Measurements from ENCODE around the gene EGFL8. TPM values are rescaled to one million over a fixed set of nuclear protein-coding genes. Genes with fewer than 3 reads are reported as not detected.

Gene EGFL8
- total and polyA plus RNA-seq, 2 experiments from 2014 or later, result 2.2 to 3.8 TPM

- DNase-seq, result no peak
- TF ChIP-seq EZH2phosphoT487 (IDR thresholded peaks at IDR 0.05; ENCODE audit: insufficient read depth, low read depth), result no peak
- no peak for TF ChIP-seq EZH2 (IDR thresholded peaks at IDR 0.05; ENCODE audit: insufficient read depth, poor library complexity, severe bottlenecking)
- H3K27me3 ChIP-seq (replicated peaks; ENCODE audit: insufficient read depth), result no peaks in the 10 kb centered on the region
- H3F3A ChIP-seq (ENCODE audit: insufficient read depth), result no peaks in the 10 kb centered on the region; the same call in 1 of the 2 replicates
- peaks cover 17% of the 10 kb centered on the region for H3K4me1 ChIP-seq (ENCODE audit: insufficient read depth)
- in situ Hi-C loops (cut with MboI), result no loop called here
- H3K9ac ChIP-seq, result no peak overlapping the region
- no peak overlapping the region for H2AFZ ChIP-seq
- H4K20me1 ChIP-seq (ENCODE audit: insufficient read depth), result no peaks in the 10 kb centered on the region
- no peaks in the 10 kb centered on the region for H3K9me2 ChIP-seq (ENCODE audit: insufficient read depth)
- H3K27ac ChIP-seq, result no peak overlapping the region
- H3K9me3 ChIP-seq (ENCODE audit: low read depth), result no peaks in the 10 kb centered on the region
- H3K79me2 ChIP-seq (ENCODE audit: insufficient read depth), result peaks cover 47% of the 10 kb centered on the region
- H3K4me3 ChIP-seq, result no peak overlapping the region
- peaks cover 6% of the 10 kb centered on the region; the same call in 1 of the 2 replicates for H3K36me3 ChIP-seq (ENCODE audit: low read depth)
- no peak overlapping the region for H3K4me2 ChIP-seq (ENCODE audit: unreplicated experiment)
- WGBS, 2 experiments (ENCODE audit: low coverage in 1 of 2, low lambda C conversion rate in 2 of 2, missing lambda C conversion rate in 2 of 2), result 81 to 87% methylated on average over 11 of the region's 11 CpGs
Observed at GRCh38 chr6:32170294-32170693, 5.9 kb downstream of the EGFL8 start.

DNA sequence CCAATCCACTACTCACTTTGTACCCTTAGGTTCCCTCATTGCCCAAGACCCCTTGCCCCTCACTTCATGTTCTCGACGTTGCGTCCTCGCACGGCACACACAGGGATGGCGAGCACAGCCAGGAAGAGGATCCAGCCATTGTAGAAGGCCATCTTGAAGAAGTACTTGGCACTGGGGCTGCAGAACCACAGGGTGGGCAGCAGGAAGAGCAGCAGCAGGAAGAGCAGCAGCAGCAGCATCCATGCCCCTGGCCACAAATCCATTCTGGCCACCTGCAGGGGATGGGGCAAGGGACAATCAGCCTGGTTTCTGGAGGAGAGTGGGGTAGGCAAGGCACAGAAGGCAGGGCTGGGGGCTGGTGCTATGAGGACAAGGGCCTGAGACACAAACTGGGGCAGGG is 6.8 kb downstream of the EGFL8 start:
- no peak overlapping the region for H3K27ac ChIP-seq
- no peaks in the 10 kb centered on the region for H3K27me3 ChIP-seq (replicated peaks; ENCODE audit: insufficient read depth)
- 92 to 97% methylated on average over 6 of the region's 6 CpGs for WGBS, 2 experiments (ENCODE audit: low coverage in 1 of 2, low lambda C conversion rate in 2 of 2, missing lambda C conversion rate in 2 of 2)
- H3K4me1 ChIP-seq (ENCODE audit: insufficient read depth), result peaks cover 19% of the 10 kb centered on the region
- no peak overlapping the region for H2AFZ ChIP-seq
- TF ChIP-seq EZH2phosphoT487 (IDR thresholded peaks at IDR 0.05; ENCODE audit: insufficient read depth, low read depth), result no peak
- no peak for TF ChIP-seq EZH2 (IDR thresholded peaks at IDR 0.05; ENCODE audit: insufficient read depth, poor library complexity, severe bottlenecking)
- H4K20me1 ChIP-seq (ENCODE audit: insufficient read depth), result no peaks in the 10 kb centered on the region
- no peaks in the 10 kb centered on the region for H3K9me3 ChIP-seq (ENCODE audit: low read depth)
- in situ Hi-C loops (cut with MboI), result no loop called here
- H3K9me2 ChIP-seq (ENCODE audit: insufficient read depth), result no peaks in the 10 kb centered on the region
- no peak overlapping the region for H3K4me3 ChIP-seq
- H3K4me2 ChIP-seq (ENCODE audit: unreplicated experiment), result no peak overlapping the region
- H3K9ac ChIP-seq, result no peak overlapping the region
- peaks cover 1% of the 10 kb centered on the region for H3F3A ChIP-seq (ENCODE audit: insufficient read depth)
- peaks cover 53% of the 10 kb centered on the region for H3K79me2 ChIP-seq (ENCODE audit: insufficient read depth)
- H3K36me3 ChIP-seq (ENCODE audit: low read depth), result peaks cover 6% of the 10 kb centered on the region; the same call in 1 of the 2 replicates
- no peak for DNase-seq

DNA sequence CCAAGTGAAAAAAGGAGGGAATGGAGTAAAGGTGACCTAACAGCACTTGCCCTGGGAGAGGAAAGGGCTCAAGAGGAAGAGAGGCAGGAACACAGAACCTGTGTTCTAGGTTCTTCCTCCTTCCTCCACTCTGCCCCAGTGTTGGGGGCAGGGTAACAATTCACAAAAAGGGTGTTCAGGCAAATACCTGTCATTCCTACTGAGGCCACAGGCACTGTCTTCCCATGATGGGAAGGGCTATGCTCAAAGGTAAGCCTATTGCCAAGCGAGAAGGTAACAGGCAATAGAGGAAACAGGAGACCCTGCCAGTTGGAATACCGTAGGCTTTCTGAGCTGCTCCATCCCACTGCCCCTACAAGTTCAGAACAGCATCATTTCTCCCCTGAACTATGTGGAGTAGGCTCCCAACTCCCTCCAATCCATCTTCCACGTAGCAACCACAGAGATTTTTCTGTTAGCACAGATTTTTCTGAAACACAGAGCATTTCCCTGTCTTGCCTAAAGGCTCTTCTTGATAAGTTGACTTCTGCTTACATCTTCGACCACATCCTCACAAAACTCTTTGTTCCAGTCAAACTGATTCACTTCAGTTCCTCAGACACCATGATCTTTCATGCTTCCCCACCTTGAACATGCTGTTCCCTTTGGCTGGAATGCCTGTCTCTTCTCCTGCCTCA is 8.8 kb downstream of the EGFL8 start:
- Histone ChIP-seq H3K4me1 (ENCODE audit: insufficient read depth) (peaks cover 27% of the 10 kb centered on the region), H3K27me3 (replicated peaks; ENCODE audit: insufficient read depth) (no peaks in the 10 kb centered on the region), H3K36me3 (ENCODE audit: low read depth) (peaks cover 6% of the 10 kb centered on the region; the same call in 1 of the 2 replicates), H3K9ac (no peak overlapping the region), H4K20me1 (ENCODE audit: insufficient read depth) (no peaks in the 10 kb centered on the region), H3K9me3 (ENCODE audit: low read depth) (no peaks in the 10 kb centered on the region), H3K4me3 (no peak overlapping the region), H3K27ac (no peak overlapping the region), H3K9me2 (ENCODE audit: insufficient read depth) (no peaks in the 10 kb centered on the region), H3F3A (ENCODE audit: insufficient read depth) (peaks cover 13% of the 10 kb centered on the region), H2AFZ (no peak overlapping the region), H3K4me2 (ENCODE audit: unreplicated experiment) (no peak overlapping the region), H3K79me2 (ENCODE audit: insufficient read depth) (peaks cover 53% of the 10 kb centered on the region)
- DNase-seq, result no peak
- WGBS, 2 experiments (ENCODE audit: low coverage in 1 of 2, low lambda C conversion rate in 2 of 2, missing lambda C conversion rate in 2 of 2), result 69 to 72% methylated on average over 4 of the region's 4 CpGs
- TF ChIP-seq EZH2phosphoT487 (IDR thresholded peaks at IDR 0.05; ENCODE audit: insufficient read depth, low read depth), result no peak
- TF ChIP-seq EZH2 (IDR thresholded peaks at IDR 0.05; ENCODE audit: insufficient read depth, poor library complexity, severe bottlenecking), result no peak
- in situ Hi-C loops (cut with MboI), result no loop called here

DNA sequence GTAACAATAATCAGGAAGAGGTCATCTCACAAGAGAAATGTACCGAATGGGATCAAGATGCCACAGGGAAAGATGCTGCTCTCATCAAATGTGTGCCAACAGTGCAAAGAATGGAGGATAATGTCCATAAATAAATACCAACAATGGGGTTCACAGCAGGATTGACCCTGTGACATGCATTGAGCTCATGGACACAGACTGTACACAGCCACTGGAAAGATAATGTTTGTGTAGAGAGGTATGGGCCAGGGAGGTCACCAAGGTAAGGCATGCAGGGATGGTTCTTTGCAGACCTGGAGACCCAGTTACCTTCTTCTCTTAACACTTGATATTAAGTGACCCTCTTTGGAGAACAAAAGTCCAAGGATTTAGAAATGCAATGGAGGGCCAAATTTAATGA is 10.0 kb downstream of the EGFL8 start:
- H3K4me3 ChIP-seq, result peak overlapping the region; percentile 92
- H3K9me2 ChIP-seq (ENCODE audit: insufficient read depth), result no peaks in the 10 kb centered on the region
- peak overlapping the region; percentile 75 for H3K4me2 ChIP-seq (ENCODE audit: unreplicated experiment)
- DNase-seq, result no peak
- H3K36me3 ChIP-seq (ENCODE audit: low read depth), result no peaks in the 10 kb centered on the region
- TF ChIP-seq EZH2 (IDR thresholded peaks at IDR 0.05; ENCODE audit: insufficient read depth, poor library complexity, severe bottlenecking) (no peak), EZH2phosphoT487 (IDR thresholded peaks at IDR 0.05; ENCODE audit: insufficient read depth, low read depth) (no peak)
- peaks cover 62% of the 10 kb centered on the region for H3K79me2 ChIP-seq (ENCODE audit: insufficient read depth)
- 81 to 88% methylated on average over 1 of the region's 1 CpG for WGBS, 2 experiments (ENCODE audit: low coverage in 1 of 2, low lambda C conversion rate in 2 of 2, missing lambda C conversion rate in 2 of 2)
- no peak overlapping the region for H3K27ac ChIP-seq
- peaks cover 13% of the 10 kb centered on the region for H3F3A ChIP-seq (ENCODE audit: insufficient read depth)
- H2AFZ ChIP-seq, result no peak overlapping the region
- no peaks in the 10 kb centered on the region for H3K9me3 ChIP-seq (ENCODE audit: low read depth)
- no peak overlapping the region for H3K9ac ChIP-seq
- in situ Hi-C loops (cut with MboI), result no loop called here
- no peaks in the 10 kb centered on the region for H4K20me1 ChIP-seq (ENCODE audit: insufficient read depth)
- H3K4me1 ChIP-seq (ENCODE audit: insufficient read depth), result peaks cover 18% of the 10 kb centered on the region
- no peaks in the 10 kb centered on the region for H3K27me3 ChIP-seq (replicated peaks; ENCODE audit: insufficient read depth)
